Liver (tissue), 9 donors: Measurements from ENCODE around the gene CIDEA. TPM values are rescaled to one million over a fixed set of nuclear protein-coding genes. Genes with fewer than 3 reads are reported as not detected.

Source experiments
- DNase-seq: peaks from one replicate; pipeline ENCODE4 v3.0.0-alpha.2; 2017; ENCODE audit warnings: low spot score
- H3K27ac ChIP-seq, 2 donors: one replicate each; pipeline ENCODE4 v1.7.0; 2013; ENCODE audit warnings: inconsistent platforms in 2 of 2, low read length in 2 of 2, control low read depth in 1 of 2, low read depth in 1 of 2, mild to moderate bottlenecking in 1 of 2
- H3K27me3 ChIP-seq, 4 donors: one replicate each; pipeline versions ENCODE4 v1.6.1 to v1.7.0; 2013; ENCODE audit warnings: low read length in 3 of 4, inconsistent platforms in 1 of 4, mild to moderate bottlenecking in 1 of 4, moderate library complexity in 1 of 4; ENCODE audit not compliant: control insufficient read depth in 4 of 4, insufficient read depth in 4 of 4
- H3K36me3 ChIP-seq, 4 donors: one replicate each; pipeline versions ENCODE4 v1.6.1 to v1.7.0; 2013; ENCODE audit warnings: low read length in 3 of 4, mild to moderate bottlenecking in 3 of 4, low read depth in 1 of 4, moderate library complexity in 1 of 4; ENCODE audit not compliant: control insufficient read depth in 4 of 4, insufficient read depth in 3 of 4
- H3K4me1 ChIP-seq, 4 donors: one replicate each; pipeline versions ENCODE4 v1.6.1 to v1.7.0; 2013; ENCODE audit warnings: low read length in 3 of 4, mild to moderate bottlenecking in 3 of 4, moderate library complexity in 1 of 4; ENCODE audit not compliant: control insufficient read depth in 4 of 4, insufficient read depth in 4 of 4
- H3K4me3 ChIP-seq, 3 donors: one replicate each; pipeline versions ENCODE4 v1.6.1 to v1.7.0; 2013; ENCODE audit warnings: low read length in 3 of 3, control low read depth in 1 of 3, low read depth in 1 of 3, mild to moderate bottlenecking in 1 of 3
- H3K9ac ChIP-seq, 2 donors: one replicate each; pipeline ENCODE4 v1.7.0; 2013; ENCODE audit warnings: low read length in 2 of 2, mild to moderate bottlenecking in 2 of 2, moderate library complexity in 2 of 2, control low read depth in 1 of 2, low read depth in 1 of 2
- H3K9me3 ChIP-seq, 4 donors: one replicate each; pipeline versions ENCODE4 v1.6.1 to v1.7.0; 2013; ENCODE audit warnings: low read length in 3 of 4; ENCODE audit not compliant: control insufficient read depth in 4 of 4
- ATF3 ChIP-seq: IDR thresholded peaks from 2 replicates; pipeline ENCODE4 v1.6.1; 2016; ENCODE audit warnings: antibody characterized with exemption
- CTCF ChIP-seq: fragments of 150-350 bp; IDR thresholded peaks from 2 replicates; pipeline ENCODE4 v1.5.1; 2017; ENCODE audit warnings: improper control_type of control experiment, low read depth, low read length; ENCODE audit not compliant: missing input control
- FOXA1 ChIP-seq: IDR thresholded peaks from 2 replicates; pipeline ENCODE4 v1.6.1; 2016; ENCODE audit warnings: antibody characterized with exemption
- FOXA2 ChIP-seq: IDR thresholded peaks from 2 replicates; pipeline ENCODE4 v1.6.1; 2016; ENCODE audit warnings: antibody characterized with exemption
- GABPA ChIP-seq, 2 donors: IDR thresholded peaks in 1 of 2; conservative IDR thresholded peaks in 1 of 2; 2 replicates each; pipeline ENCODE4 v1.6.1; 2016; ENCODE audit warnings: antibody characterized with exemption in 2 of 2, mild to moderate bottlenecking in 1 of 2, moderate library complexity in 1 of 2
- HNF4A ChIP-seq, 2 donors: conservative IDR thresholded peaks; 2 replicates each; pipeline ENCODE4 v1.6.1; 2016; ENCODE audit warnings: antibody characterized with exemption in 2 of 2, mild to moderate bottlenecking in 2 of 2
- HNF4G ChIP-seq: IDR thresholded peaks from 2 replicates; pipeline ENCODE4 v1.6.1; 2016; ENCODE audit warnings: antibody characterized with exemption
- JUND ChIP-seq, 2 donors: IDR thresholded peaks; 2 replicates each; pipeline ENCODE4 v1.6.1; 2016; ENCODE audit warnings: antibody characterized with exemption in 2 of 2
- MAX ChIP-seq: IDR thresholded peaks from 2 replicates; pipeline ENCODE4 v1.6.1; 2016; ENCODE audit warnings: antibody characterized with exemption
- NR2F2 ChIP-seq: IDR thresholded peaks from 2 replicates; pipeline ENCODE4 v1.6.1; 2016; ENCODE audit warnings: antibody characterized with exemption
- RAD21 ChIP-seq, 2 donors: IDR thresholded peaks; 2 replicates each; pipeline ENCODE4 v1.6.1; 2016; ENCODE audit warnings: antibody characterized with exemption in 2 of 2, mild to moderate bottlenecking in 2 of 2
- REST ChIP-seq: IDR thresholded peaks from 2 replicates; pipeline ENCODE4 v1.6.1; 2016; ENCODE audit warnings: antibody characterized with exemption, mild to moderate bottlenecking
- RXRA ChIP-seq, 2 donors: IDR thresholded peaks; 2 replicates each; pipeline ENCODE4 v1.6.1; 2017 to 2018; ENCODE audit warnings: antibody characterized with exemption in 2 of 2, mild to moderate bottlenecking in 1 of 2
- SP1 ChIP-seq: IDR thresholded peaks from 2 replicates; pipeline ENCODE4 v1.6.1; 2018; ENCODE audit warnings: antibody characterized with exemption, mild to moderate bottlenecking
- TAF1 ChIP-seq: conservative IDR thresholded peaks from 2 replicates; pipeline ENCODE4 v1.6.1; 2016; ENCODE audit warnings: antibody characterized with exemption, mild to moderate bottlenecking
- YY1 ChIP-seq: IDR thresholded peaks from 2 replicates; pipeline ENCODE4 v1.6.1; 2016; ENCODE audit warnings: antibody characterized with exemption, mild to moderate bottlenecking
- ZBTB33 ChIP-seq: IDR thresholded peaks from 2 replicates; pipeline ENCODE4 v1.6.1; 2016; ENCODE audit warnings: antibody characterized with exemption
- WGBS: extraction: QIAGEN DNeasy Blood & Tissue Kit; methylation state at CpG from one replicate; pipeline ENCODE4 v1.1.7; 2013; 5-methylcytosine and 5-hydroxymethylcytosine counted together
- polyA plus RNA-seq, 2 donors: library from polyadenylated mRNA; stranded (reverse) in 1 of 2; unstranded in 1 of 2; fragments of 200-250 nt in 1 of 2; fragments of >200 nt in 1 of 2; fragmentation: Nextera tagmentation in 1 of 2; extraction: Ambion mirVana in 1 of 2; gene quantifications; one replicate each; pipeline versions ENCODE4 v1.2.1 to v1.2.3, GENCODE V29; 2013 to 2015
- total RNA-seq, 2 donors: library from RNA; depleted of rRNA; stranded (reverse); fragments of >200 nt; gene quantifications; one replicate each; pipeline ENCODE4 v1.2.3, GENCODE V29; 2014
- donor health status: healthy.
- donor health status: healthy.
- donor health status: healthy.
- donor health status: healthy.
- donor health status: healthy.

Gene CIDEA
- total and polyA plus RNA-seq, 4 donors: not detected

GRCh38 chr18:12238826-12239225 lies 15.3 kb upstream of the CIDEA start:
- no peaks in the 10 kb centered on the region for H3K36me3 ChIP-seq
- WGBS: 33% methylated on average over 3 of the region's 3 CpGs
- TF ChIP-seq ATF3 (no peak), CTCF (no peak), NR2F2 (no peak), RAD21 (IDR thresholded peaks at IDR 0.05) (no peak), TAF1 (no peak), GABPA (IDR thresholded peaks at IDR 0.05 in 1 of 2, conservative IDR thresholded peaks at IDR 0.05 in 1 of 2) (no peak), FOXA1 (no peak), YY1 (no peak), JUND (IDR thresholded peaks at IDR 0.05) (no peak), HNF4G (no peak)
- H3K4me3 ChIP-seq: no peak overlapping the region
- H3K9me3 ChIP-seq: no peaks in the 10 kb centered on the region
- no peak overlapping the region for H3K9ac ChIP-seq
- no peaks in the 10 kb centered on the region for H3K27me3 ChIP-seq
- no peak for DNase-seq
- no peak overlapping the region for H3K27ac ChIP-seq
- peaks cover 0 to 6% (median 1%) of the 10 kb centered on the region in 4 donors for H3K4me1 ChIP-seq

GRCh38 chr18:12239431-12239830 lies 14.7 kb upstream of the CIDEA start:
- DNase-seq: no peak
- H3K27ac ChIP-seq: no peak overlapping the region
- no peaks in the 10 kb centered on the region for H3K36me3 ChIP-seq
- H3K4me3 ChIP-seq: no peak overlapping the region
- WGBS: 88% methylated on average over 6 of the region's 6 CpGs
- no peak overlapping the region for H3K9ac ChIP-seq
- peaks cover 0 to 6% (median 1%) of the 10 kb centered on the region in 4 donors for H3K4me1 ChIP-seq
- H3K27me3 ChIP-seq: no peaks in the 10 kb centered on the region
- no peaks in the 10 kb centered on the region for H3K9me3 ChIP-seq
- TF ChIP-seq SP1 (no peak), TAF1 (no peak), GABPA (IDR thresholded peaks at IDR 0.05 in 1 of 2, conservative IDR thresholded peaks at IDR 0.05 in 1 of 2) (no peak), HNF4G (no peak), FOXA2 (no peak), FOXA1 (no peak), YY1 (no peak), JUND (IDR thresholded peaks at IDR 0.05) (no peak), REST (no peak), CTCF (no peak), NR2F2 (no peak), ATF3 (no peak), ZBTB33 (no peak), MAX (no peak), HNF4A (conservative IDR thresholded peaks at IDR 0.05) (no peak), RXRA (IDR thresholded peaks at IDR 0.05) (no peak)
